K562 (cell line): ENCODE data around the gene UPK3A. TPM values are rescaled to one million over a fixed set of nuclear protein-coding genes. Genes with fewer than 3 reads are reported as not detected.

Source experiments
- CBFA2T3 ChIP-seq: fragments of 450-650 bp; IDR thresholded peaks from 2 replicates; pipeline ENCODE4 v1.6.1; 2017
- CBX1 ChIP-seq: sonication (generic); IDR thresholded peaks from 2 replicates; pipeline ENCODE4 v1.6.1; 2016; ENCODE audit warnings: antibody characterized with exemption, low read depth, mild to moderate bottlenecking
- FOXM1 ChIP-seq, 2 experiments: fragments of 450-650 bp in 1 of 2; sonication (generic) in 1 of 2; formaldehyde crosslinking in 1 of 2; IDR thresholded peaks; 2 replicates each; pipeline versions ENCODE4 v1.6.1 to v1.9.0; 2017 to 2022; ENCODE audit warnings: low read depth in 2 of 2, mild to moderate bottlenecking in 2 of 2, missing genetic modification reagents in 1 of 2, moderate library complexity in 1 of 2
- NR3C1 ChIP-seq: sonication (generic); formaldehyde crosslinking; IDR thresholded peaks from 2 replicates; pipeline ENCODE4 v1.8.1; 2022; ENCODE audit warnings: missing genetic modification reagents
- PHTF2 ChIP-seq: fragments of 250-450 bp; sonication (Bioruptor Pico); IDR thresholded peaks from 2 replicates; pipeline ENCODE4 v1.5.0; 2021; ENCODE audit warnings: mild to moderate bottlenecking
- PML ChIP-seq: IDR thresholded peaks from 2 replicates; pipeline ENCODE4 v1.6.1; 2012; ENCODE audit warnings: low read length, inconsistent platforms
- RBM22 ChIP-seq: fragments of 200-400 bp; formaldehyde crosslinking; IDR thresholded peaks from 2 replicates; pipeline ENCODE4 v1.6.1; 2018; ENCODE audit warnings: low read length, low read depth; ENCODE audit not compliant: poor library complexity, severe bottlenecking
- ZNF12 ChIP-seq: sonication (generic); formaldehyde crosslinking; IDR thresholded peaks from 2 replicates; pipeline ENCODE4 v1.4.0; 2020; ENCODE audit warnings: mild to moderate bottlenecking, missing genetic modification reagents
- polyA plus RNA-seq, 8 experiments: library from polyadenylated mRNA; depleted of rRNA in 4 of 8; stranded (reverse) in 5 of 8; unstranded in 3 of 8; fragments of >200 nt; fragmentation: Nextera tagmentation in 2 of 8; fragmentation: Illumina TruSeq in 1 of 8; extraction: Ambion mirVana in 2 of 8; extraction: Trizol in 1 of 8; gene quantifications; 2 replicates each; pipeline versions ENCODE4 v1.2.1 to v1.2.3, GENCODE V29; 2011 to 2014; ENCODE audit warnings: inconsistent platforms in 1 of 8, missing spikeins in 1 of 8
- total RNA-seq, 7 experiments: library from RNA; depleted of rRNA in 6 of 7; stranded (reverse); fragments of >200 nt in 6 of 7; fragmentation: Illumina TruSeq in 2 of 7; extraction: Trizol in 2 of 7; gene quantifications; 2 replicates each; pipeline versions ENCODE4 v1.2.1 to v1.2.3, GENCODE V29; 2011 to 2021; ENCODE audit warnings: low replicate concordance in 1 of 7
- TF ChIP-seq, protein P1 (sequence below): fragments of 450-650 bp; IDR thresholded peaks from 2 replicates; pipeline ENCODE4 v1.6.1; 2016; ENCODE audit warnings: mild to moderate bottlenecking, moderate library complexity

The UPK3A gene
- total and polyA plus RNA-seq, 9 of the 15 experiments (the other 6 are each of a cell fraction or from before 2014, with no cell fraction given) = not detected

- no peak for TF ChIP-seq RBM22
- no peak for TF ChIP-seq CBX1
- TF ChIP-seq, protein P1, sequence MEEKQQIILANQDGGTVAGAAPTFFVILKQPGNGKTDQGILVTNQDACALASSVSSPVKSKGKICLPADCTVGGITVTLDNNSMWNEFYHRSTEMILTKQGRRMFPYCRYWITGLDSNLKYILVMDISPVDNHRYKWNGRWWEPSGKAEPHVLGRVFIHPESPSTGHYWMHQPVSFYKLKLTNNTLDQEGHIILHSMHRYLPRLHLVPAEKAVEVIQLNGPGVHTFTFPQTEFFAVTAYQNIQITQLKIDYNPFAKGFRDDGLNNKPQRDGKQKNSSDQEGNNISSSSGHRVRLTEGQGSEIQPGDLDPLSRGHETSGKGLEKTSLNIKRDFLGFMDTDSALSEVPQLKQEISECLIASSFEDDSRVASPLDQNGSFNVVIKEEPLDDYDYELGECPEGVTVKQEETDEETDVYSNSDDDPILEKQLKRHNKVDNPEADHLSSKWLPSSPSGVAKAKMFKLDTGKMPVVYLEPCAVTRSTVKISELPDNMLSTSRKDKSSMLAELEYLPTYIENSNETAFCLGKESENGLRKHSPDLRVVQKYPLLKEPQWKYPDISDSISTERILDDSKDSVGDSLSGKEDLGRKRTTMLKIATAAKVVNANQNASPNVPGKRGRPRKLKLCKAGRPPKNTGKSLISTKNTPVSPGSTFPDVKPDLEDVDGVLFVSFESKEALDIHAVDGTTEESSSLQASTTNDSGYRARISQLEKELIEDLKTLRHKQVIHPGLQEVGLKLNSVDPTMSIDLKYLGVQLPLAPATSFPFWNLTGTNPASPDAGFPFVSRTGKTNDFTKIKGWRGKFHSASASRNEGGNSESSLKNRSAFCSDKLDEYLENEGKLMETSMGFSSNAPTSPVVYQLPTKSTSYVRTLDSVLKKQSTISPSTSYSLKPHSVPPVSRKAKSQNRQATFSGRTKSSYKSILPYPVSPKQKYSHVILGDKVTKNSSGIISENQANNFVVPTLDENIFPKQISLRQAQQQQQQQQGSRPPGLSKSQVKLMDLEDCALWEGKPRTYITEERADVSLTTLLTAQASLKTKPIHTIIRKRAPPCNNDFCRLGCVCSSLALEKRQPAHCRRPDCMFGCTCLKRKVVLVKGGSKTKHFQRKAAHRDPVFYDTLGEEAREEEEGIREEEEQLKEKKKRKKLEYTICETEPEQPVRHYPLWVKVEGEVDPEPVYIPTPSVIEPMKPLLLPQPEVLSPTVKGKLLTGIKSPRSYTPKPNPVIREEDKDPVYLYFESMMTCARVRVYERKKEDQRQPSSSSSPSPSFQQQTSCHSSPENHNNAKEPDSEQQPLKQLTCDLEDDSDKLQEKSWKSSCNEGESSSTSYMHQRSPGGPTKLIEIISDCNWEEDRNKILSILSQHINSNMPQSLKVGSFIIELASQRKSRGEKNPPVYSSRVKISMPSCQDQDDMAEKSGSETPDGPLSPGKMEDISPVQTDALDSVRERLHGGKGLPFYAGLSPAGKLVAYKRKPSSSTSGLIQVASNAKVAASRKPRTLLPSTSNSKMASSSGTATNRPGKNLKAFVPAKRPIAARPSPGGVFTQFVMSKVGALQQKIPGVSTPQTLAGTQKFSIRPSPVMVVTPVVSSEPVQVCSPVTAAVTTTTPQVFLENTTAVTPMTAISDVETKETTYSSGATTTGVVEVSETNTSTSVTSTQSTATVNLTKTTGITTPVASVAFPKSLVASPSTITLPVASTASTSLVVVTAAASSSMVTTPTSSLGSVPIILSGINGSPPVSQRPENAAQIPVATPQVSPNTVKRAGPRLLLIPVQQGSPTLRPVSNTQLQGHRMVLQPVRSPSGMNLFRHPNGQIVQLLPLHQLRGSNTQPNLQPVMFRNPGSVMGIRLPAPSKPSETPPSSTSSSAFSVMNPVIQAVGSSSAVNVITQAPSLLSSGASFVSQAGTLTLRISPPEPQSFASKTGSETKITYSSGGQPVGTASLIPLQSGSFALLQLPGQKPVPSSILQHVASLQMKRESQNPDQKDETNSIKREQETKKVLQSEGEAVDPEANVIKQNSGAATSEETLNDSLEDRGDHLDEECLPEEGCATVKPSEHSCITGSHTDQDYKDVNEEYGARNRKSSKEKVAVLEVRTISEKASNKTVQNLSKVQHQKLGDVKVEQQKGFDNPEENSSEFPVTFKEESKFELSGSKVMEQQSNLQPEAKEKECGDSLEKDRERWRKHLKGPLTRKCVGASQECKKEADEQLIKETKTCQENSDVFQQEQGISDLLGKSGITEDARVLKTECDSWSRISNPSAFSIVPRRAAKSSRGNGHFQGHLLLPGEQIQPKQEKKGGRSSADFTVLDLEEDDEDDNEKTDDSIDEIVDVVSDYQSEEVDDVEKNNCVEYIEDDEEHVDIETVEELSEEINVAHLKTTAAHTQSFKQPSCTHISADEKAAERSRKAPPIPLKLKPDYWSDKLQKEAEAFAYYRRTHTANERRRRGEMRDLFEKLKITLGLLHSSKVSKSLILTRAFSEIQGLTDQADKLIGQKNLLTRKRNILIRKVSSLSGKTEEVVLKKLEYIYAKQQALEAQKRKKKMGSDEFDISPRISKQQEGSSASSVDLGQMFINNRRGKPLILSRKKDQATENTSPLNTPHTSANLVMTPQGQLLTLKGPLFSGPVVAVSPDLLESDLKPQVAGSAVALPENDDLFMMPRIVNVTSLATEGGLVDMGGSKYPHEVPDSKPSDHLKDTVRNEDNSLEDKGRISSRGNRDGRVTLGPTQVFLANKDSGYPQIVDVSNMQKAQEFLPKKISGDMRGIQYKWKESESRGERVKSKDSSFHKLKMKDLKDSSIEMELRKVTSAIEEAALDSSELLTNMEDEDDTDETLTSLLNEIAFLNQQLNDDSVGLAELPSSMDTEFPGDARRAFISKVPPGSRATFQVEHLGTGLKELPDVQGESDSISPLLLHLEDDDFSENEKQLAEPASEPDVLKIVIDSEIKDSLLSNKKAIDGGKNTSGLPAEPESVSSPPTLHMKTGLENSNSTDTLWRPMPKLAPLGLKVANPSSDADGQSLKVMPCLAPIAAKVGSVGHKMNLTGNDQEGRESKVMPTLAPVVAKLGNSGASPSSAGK = no peak
- TF ChIP-seq PML = no peak
- no peak for TF ChIP-seq NR3C1
- TF ChIP-seq PHTF2 (CRISPR knock-in tag) = no peak
- TF ChIP-seq FOXM1 (IDR thresholded peaks at IDR 0.05; ENCODE audit: low read depth) = no peak
- no peak for TF ChIP-seq FOXM1 (CRISPR knock-in tag; IDR thresholded peaks at IDR 0.05; ENCODE audit: low read depth)
- no peak for TF ChIP-seq ZNF12 (CRISPR knock-in tag)
- no peak for TF ChIP-seq CBFA2T3
These were observed 10.7 kb downstream of the UPK3A start (continued) for GRCh38 chr22:45295492-45295891.
